ENCODE data around the gene ETFDH.

DNA sequence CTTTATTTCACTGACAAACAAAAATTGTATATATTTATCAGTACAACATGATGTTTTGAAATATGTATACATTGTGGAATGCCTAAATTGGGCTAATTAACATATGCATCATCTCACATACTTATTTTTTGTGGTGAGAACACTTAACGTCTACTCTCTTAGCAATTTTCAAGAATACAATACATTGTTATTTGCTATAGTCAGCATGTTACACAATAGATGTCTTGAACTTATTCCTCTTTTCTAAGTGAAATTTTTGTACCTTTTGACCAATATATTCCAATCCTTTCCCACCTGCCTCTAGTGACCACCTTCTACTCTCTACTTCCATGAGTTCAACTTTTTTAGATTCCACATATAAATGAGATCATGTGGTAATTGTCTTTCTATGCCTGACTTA lies 35.5 kb upstream of the ETFDH start:
- no peak for TF ChIP-seq GATA2 (IDR thresholded peaks at IDR 0.05; ENCODE audit: low read depth, low read length)
- TF ChIP-seq GATA3 (IDR thresholded peaks at IDR 0.05; ENCODE audit: low read depth, low read length) = no peak

Measured in SH-SY5Y (cell line).